ENCODE measurements around the gene PTN. TPM values are rescaled to one million over a fixed set of nuclear protein-coding genes. Genes with fewer than 3 reads are reported as not detected.

The PTN gene, protein sequence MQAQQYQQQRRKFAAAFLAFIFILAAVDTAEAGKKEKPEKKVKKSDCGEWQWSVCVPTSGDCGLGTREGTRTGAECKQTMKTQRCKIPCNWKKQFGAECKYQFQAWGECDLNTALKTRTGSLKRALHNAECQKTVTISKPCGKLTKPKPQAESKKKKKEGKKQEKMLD
- not detected in 5 replicates for total RNA-seq (2022; extraction: Qiagen RNA extraction; ENCODE audit: low read depth)

DNA sequence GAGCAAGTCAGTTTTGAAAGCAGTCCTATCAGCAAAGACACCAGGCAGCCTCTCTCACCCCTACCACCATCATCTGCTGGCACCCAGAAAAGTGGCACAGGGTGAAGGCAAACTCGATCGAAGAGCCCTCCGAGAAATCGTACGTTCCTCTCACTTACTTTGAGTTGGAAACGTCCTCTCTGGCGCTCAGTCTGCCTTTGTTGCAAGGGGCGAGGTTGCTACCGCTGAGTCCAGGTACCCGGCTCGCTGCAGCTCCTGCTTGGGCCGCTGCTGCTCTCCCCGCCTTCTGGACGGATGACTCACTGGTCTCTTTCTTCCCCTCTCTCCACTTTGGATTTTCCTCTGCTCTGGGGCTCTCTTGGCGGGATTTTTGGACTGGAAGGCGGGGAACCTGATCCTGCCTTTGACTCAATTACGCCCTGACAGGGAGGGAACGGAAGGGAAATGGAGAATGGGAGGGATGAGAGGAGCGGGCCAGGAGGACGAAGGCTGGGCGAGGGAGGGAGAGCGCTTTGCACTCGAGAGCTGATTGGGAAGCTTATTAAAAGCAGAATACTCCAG, at the start of gene PTN:
Gene PTN (minus strand): TSS at position 453 of the 561 bp plus-strand sequence. CDS start 88,760 bp downstream, outside the sequence.

Measured in A549 treated with GW870086 at 1 μM for 4 hours (cell line).